ENCODE measurements around the gene TOP3B. TPM values are rescaled to one million over a fixed set of nuclear protein-coding genes. Genes with fewer than 3 reads are reported as not detected.
A peak's percentile ranks its signal among the peaks of the same experiment; 100 is the strongest.

Gene TOP3B
- total and polyA plus RNA-seq, 9 of the 15 experiments (the other 6 are each of a cell fraction or from before 2014, with no cell fraction given), result 3.0 to 188 (median 112) TPM

GRCh38 chr22:21970800-21971617, 11.6 kb downstream of the TOP3B start (continued):
- TF ChIP-seq ARID4B (CRISPR knock-in tag; IDR thresholded peaks at IDR 0.05) (0 out of 2 replicates have a peak, but pooled peaks have one; percentile 17), PHTF2 (CRISPR knock-in tag; IDR thresholded peaks at IDR 0.05) (no peak), SPI1 (IDR thresholded peaks at IDR 0.05; ENCODE audit: borderline replicate concordance, low read depth, low read length) (0 out of 2 replicates have a peak, but pooled peaks have one; percentile 6), ZNF165 (CRISPR knock-in tag; IDR thresholded peaks at IDR 0.05; ENCODE audit: borderline replicate concordance) (peak; percentile 84; the same call in 1 of the 2 replicates), NR4A1 (CRISPR knock-in tag; IDR thresholded peaks at IDR 0.05) (peak; percentile 84; the same call in 1 of the 2 replicates), NR4A1 (tag; IDR thresholded peaks at IDR 0.05) (no peak)
